ENCODE data around the gene KLF2. TPM values are rescaled to one million over a fixed set of nuclear protein-coding genes. Genes with fewer than 3 reads are reported as not detected.
"Not testable (repeated sequence)": the region's sequence is repeated elsewhere in the genome, so short reads cannot be mapped to it uniquely, and the experiment has no call there.

The KLF2 gene
- total and polyA plus RNA-seq, 7 experiments from 2014 or later, result 119 to 630 (median 445) TPM

DNA sequence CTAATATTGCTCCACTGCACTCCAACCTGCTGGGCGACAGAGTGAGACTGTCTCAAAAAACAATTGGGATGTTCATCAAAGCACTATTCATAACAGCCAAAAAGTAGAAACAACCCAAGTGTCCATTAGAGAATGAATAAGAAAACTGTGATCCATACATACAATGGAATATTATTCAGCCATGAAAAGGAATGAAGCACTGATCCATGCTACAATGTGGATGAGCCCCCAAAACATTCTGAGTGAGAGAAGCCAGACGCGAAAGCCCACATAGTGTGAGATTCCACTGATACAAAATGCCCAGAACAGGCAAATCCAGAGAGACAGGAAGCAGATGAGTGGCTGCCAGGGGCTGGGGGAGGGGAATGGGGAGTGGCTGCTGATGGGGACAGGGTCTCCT is 16.0 kb downstream of the KLF2 start:
- Histone ChIP-seq H3K4me1 (ENCODE audit: control insufficient read depth in 2 of 2, insufficient read depth in 2 of 2, low read length in 2 of 2) (peaks cover 54 to 57% of the 10 kb centered on the region in 2 donors), H3K36me3 (ENCODE audit: control insufficient read depth in 2 of 3, insufficient read depth in 3 of 3, low read length in 3 of 3) (no peaks in the 10 kb centered on the region), H3K4me3 (ENCODE audit: low read length) (no peak overlapping the region), H3K27me3 (ENCODE audit: control insufficient read depth in 2 of 2, insufficient read depth in 2 of 2, low read length in 2 of 2) (no peaks in the 10 kb centered on the region), H3K9me3 (ENCODE audit: control insufficient read depth in 2 of 3, low read length in 3 of 3) (no peaks in the 10 kb centered on the region), H3K27ac (ENCODE audit: low read depth, low read length) (peak overlapping the region; percentile 28)
- H3K4me3 Mint-ChIP-seq, result peak overlapping the region in 8 of 10 donors; percentile 14 to 66 (median 59)
- H3K9me3 Mint-ChIP-seq, result peaks cover 0 to 4% (median 0%) of the 10 kb centered on the region in 11 donors
- peaks cover 0 to 19% (median 0%) of the 10 kb centered on the region in 5 donors for H3K27me3 Mint-ChIP-seq
- peaks cover 28 to 76% (median 64%) of the 10 kb centered on the region in 7 donors for H3K4me1 Mint-ChIP-seq
- intact Hi-C loops (cut with micrococcal nuclease), result no loop called here
- POLR2A ChIA-PET, result interaction anchor here (4.0 to 33.0 kb wide), 3 partner anchors 11 to 27 kb away, joined by 16 to 4370 read pairs (median 323); partner anchors contain the start of gene KLF2
- DNase-seq (no peak), ATAC-seq (no peak)
- CTCF ChIA-PET, result no interaction called here
- H3K36me3 Mint-ChIP-seq, result peaks cover 0 to 18% (median 0%) of the 10 kb centered on the region in 5 donors
- peak overlapping the region; percentile 51 to 97 (median 89) for H3K27ac Mint-ChIP-seq

DNA sequence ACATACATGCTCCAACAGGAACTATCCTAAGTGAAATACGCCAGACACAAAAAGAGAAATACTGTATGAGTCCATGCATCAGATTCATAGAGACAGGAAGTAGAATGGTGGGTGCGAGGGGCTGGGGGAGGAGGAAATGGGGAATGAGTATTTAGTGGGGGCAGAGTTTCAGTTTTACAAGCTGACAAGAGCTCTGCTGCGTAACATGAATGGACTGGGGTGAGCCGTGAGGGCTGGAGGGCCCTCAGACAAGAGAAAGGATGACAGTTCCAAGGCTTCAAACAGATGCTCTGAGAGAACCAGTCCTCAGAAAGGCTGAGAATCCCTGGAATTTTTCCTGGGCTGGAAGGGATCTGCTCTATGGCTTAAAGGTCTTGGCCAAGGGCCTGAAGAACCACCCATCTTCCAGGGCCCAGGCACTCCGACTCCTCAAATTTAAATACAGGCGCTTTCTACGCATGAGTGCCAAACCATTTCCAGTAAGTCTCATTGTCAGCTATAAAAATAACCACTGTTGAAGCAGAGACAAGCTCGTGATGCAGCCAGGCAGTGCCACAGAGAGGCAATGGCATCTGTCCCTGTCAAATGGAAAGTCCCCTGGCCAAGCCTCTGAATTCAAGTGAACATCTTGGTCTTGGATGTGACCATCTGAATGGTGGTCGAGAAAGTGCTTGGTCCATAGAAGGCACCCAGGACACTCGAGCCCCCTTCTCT is 17.5 kb downstream of the KLF2 start:
- Mint-ChIP-seq H3K27me3 (peaks cover 0 to 16% (median 0%) of the 10 kb centered on the region in 5 donors), H3K4me3 (peak overlapping the region; percentile 63 to 80 (median 74)), H3K9me3 (peaks cover 0 to 4% (median 0%) of the 10 kb centered on the region in 11 donors), H3K36me3 (peaks cover 0 to 19% (median 0%) of the 10 kb centered on the region in 5 donors), H3K4me1 (peaks cover 28 to 67% (median 58%) of the 10 kb centered on the region in 7 donors), H3K27ac (peak overlapping the region; percentile 91 to 99 (median 94))
- H3K36me3 ChIP-seq (ENCODE audit: control insufficient read depth in 2 of 3, insufficient read depth in 3 of 3, low read length in 3 of 3), result no peaks in the 10 kb centered on the region
- peak in 8 of 9 donors; percentile 47 to 76 (median 58) for DNase-seq
- H3K4me1 ChIP-seq (ENCODE audit: control insufficient read depth in 2 of 2, insufficient read depth in 2 of 2, low read length in 2 of 2), result peaks cover 48 to 56% of the 10 kb centered on the region in 2 donors
- peak overlapping the region; percentile 13 for H3K4me3 ChIP-seq (ENCODE audit: low read length)
- peak overlapping the region; percentile 84 for H3K27ac ChIP-seq (ENCODE audit: low read depth, low read length)
- no peaks in the 10 kb centered on the region for H3K27me3 ChIP-seq (ENCODE audit: control insufficient read depth in 2 of 2, insufficient read depth in 2 of 2, low read length in 2 of 2)
- intact Hi-C loops (cut with micrococcal nuclease), result loop anchor here (1.0 to 2.0 kb wide), 3 partner anchors 9 to 25 kb away; no protein-coding TSS in a partner anchor
- ChIA-PET CTCF (interaction anchor here (0.7 to 2.4 kb wide), 9 partner anchors 9 to 656 kb away, joined by 3 to 12 read pairs (median 4); no protein-coding TSS in a partner anchor), POLR2A (interaction anchor here (1.0 to 33.0 kb wide), 5 partner anchors 9 to 25 kb away, joined by 3 to 4370 read pairs (median 16); partner anchors contain the start of gene KLF2)
- H3K9me3 ChIP-seq (ENCODE audit: control insufficient read depth in 2 of 3, low read length in 3 of 3), result no peaks in the 10 kb centered on the region
- ATAC-seq, result peak; percentile 75

DNA sequence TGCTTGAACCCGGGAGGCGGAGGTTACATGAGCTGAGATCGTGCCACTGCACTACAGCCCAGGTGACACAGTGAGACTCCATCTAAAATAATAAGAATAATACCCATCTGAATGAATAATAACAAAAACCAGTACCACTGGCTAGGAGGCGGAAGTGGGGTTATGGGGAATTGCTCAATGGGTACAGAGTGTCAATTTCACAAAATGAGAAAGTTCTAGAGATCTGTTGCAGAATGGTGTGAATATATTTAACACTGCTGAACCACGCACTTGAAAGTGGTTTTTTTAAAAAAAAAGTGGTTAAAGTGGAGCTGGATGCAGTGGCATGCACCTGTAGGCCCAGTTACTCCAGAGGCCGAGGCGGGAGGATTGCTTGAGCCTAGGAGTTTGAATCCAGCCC is 18.5 kb downstream of the KLF2 start:
- Mint-ChIP-seq H3K36me3 (peaks cover 0 to 21% (median 0%) of the 10 kb centered on the region in 5 donors), H3K27ac (peak overlapping the region in 8 of 9 donors; percentile 21 to 99 (median 92)), H3K9me3 (peaks cover 0 to 4% (median 0%) of the 10 kb centered on the region in 11 donors), H3K4me3 (peak overlapping the region in 3 of 10 donors; percentile 29 to 73 (median 35)), H3K27me3 (peaks cover 0 to 15% (median 0%) of the 10 kb centered on the region in 5 donors), H3K4me1 (peaks cover 24 to 66% (median 54%) of the 10 kb centered on the region in 7 donors)
- no peaks in the 10 kb centered on the region for H3K9me3 ChIP-seq (ENCODE audit: control insufficient read depth in 2 of 3, low read length in 3 of 3)
- no peaks in the 10 kb centered on the region for H3K27me3 ChIP-seq (ENCODE audit: control insufficient read depth in 2 of 2, insufficient read depth in 2 of 2, low read length in 2 of 2)
- ChIA-PET POLR2A (interaction anchor here (1.7 to 33.0 kb wide), 5 partner anchors 10 to 24 kb away, joined by 5 to 4370 read pairs (median 16); partner anchors contain the start of gene KLF2), CTCF (interaction anchor here (1.0 to 2.4 kb wide), 6 partner anchors 8 to 40 kb away, joined by 3 to 12 read pairs (median 5); no protein-coding TSS in a partner anchor)
- DNase-seq, result no peak
- intact Hi-C loops (cut with micrococcal nuclease), result loop anchor here in 1 of 2 donors (2.0 kb wide), 1 partner anchor 14 kb away; no protein-coding TSS in a partner anchor
- peak overlapping the region; percentile 84 for H3K27ac ChIP-seq (ENCODE audit: low read depth, low read length)
- no peaks in the 10 kb centered on the region for H3K36me3 ChIP-seq (ENCODE audit: control insufficient read depth in 2 of 3, insufficient read depth in 3 of 3, low read length in 3 of 3)
- no peak for ATAC-seq
- H3K4me3 ChIP-seq (ENCODE audit: low read length), result no peak overlapping the region
- H3K4me1 ChIP-seq (ENCODE audit: control insufficient read depth in 2 of 2, insufficient read depth in 2 of 2, low read length in 2 of 2), result peaks cover 38 to 46% of the 10 kb centered on the region in 2 donors

GRCh38 chr19:16345457-16345856 is 20.8 kb downstream of the KLF2 start:
- Mint-ChIP-seq H3K9me3 (peaks cover 0 to 4% (median 0%) of the 10 kb centered on the region in 11 donors), H3K4me3 (no peak overlapping the region), H3K4me1 (peaks cover 11 to 58% (median 42%) of the 10 kb centered on the region in 7 donors), H3K36me3 (peaks cover 0 to 26% (median 0%) of the 10 kb centered on the region in 5 donors), H3K27ac (peak overlapping the region in 6 of 9 donors; percentile 32 to 76 (median 64)), H3K27me3 (peaks cover 0 to 19% (median 0%) of the 10 kb centered on the region in 5 donors)
- intact Hi-C loops (cut with micrococcal nuclease), result no loop called here
- H3K27me3 ChIP-seq (ENCODE audit: control insufficient read depth in 2 of 2, insufficient read depth in 2 of 2, low read length in 2 of 2), result no peaks in the 10 kb centered on the region
- ChIA-PET CTCF (interaction anchor here (0.6 kb wide), 1 partner anchor 809 kb away, joined by 3 read pairs; no protein-coding TSS in a partner anchor), POLR2A (interaction anchor here (1.8 to 33.0 kb wide), 3 partner anchors 16 to 22 kb away, joined by 4 to 4370 read pairs (median 323); partner anchors contain the start of gene KLF2)
- no peaks in the 10 kb centered on the region for H3K36me3 ChIP-seq (ENCODE audit: control insufficient read depth in 2 of 3, insufficient read depth in 3 of 3, low read length in 3 of 3)
- ATAC-seq, result no peak
- no peak for DNase-seq
- H3K4me3 ChIP-seq (ENCODE audit: low read length), result no peak overlapping the region
- H3K4me1 ChIP-seq (ENCODE audit: control insufficient read depth in 2 of 2, insufficient read depth in 2 of 2, low read length in 2 of 2), result peaks cover 25 to 26% of the 10 kb centered on the region in 2 donors
- no peak overlapping the region for H3K27ac ChIP-seq (ENCODE audit: low read depth, low read length)
- H3K9me3 ChIP-seq (ENCODE audit: control insufficient read depth in 2 of 3, low read length in 3 of 3), result no peaks in the 10 kb centered on the region

- peaks cover 11 to 25% of the 10 kb centered on the region in 2 donors for H3K4me1 ChIP-seq (ENCODE audit: control insufficient read depth in 2 of 2, insufficient read depth in 2 of 2, low read length in 2 of 2)
- DNase-seq; intact Hi-C loops (cut with micrococcal nuclease); H3K27me3 ChIP-seq (ENCODE audit: control insufficient read depth in 2 of 2, insufficient read depth in 2 of 2, low read length in 2 of 2); ATAC-seq; H3K9me3 Mint-ChIP-seq; H3K4me3 ChIP-seq (ENCODE audit: low read length); H3K9me3 ChIP-seq (ENCODE audit: control insufficient read depth in 2 of 3, low read length in 3 of 3); H3K27ac ChIP-seq (ENCODE audit: low read depth, low read length); H3K36me3 ChIP-seq (ENCODE audit: control insufficient read depth in 2 of 3, insufficient read depth in 3 of 3, low read length in 3 of 3): not testable (repeated sequence)
- Mint-ChIP-seq H3K27ac (peak overlapping the region in 2 of 9 donors; percentile 13 to 38), H3K4me1 (peaks cover 20 to 60% (median 41%) of the 10 kb centered on the region in 7 donors), H3K36me3 (peaks cover 0 to 21% (median 0%) of the 10 kb centered on the region in 5 donors), H3K4me3 (peak overlapping the region in 1 of 10 donors; percentile 50), H3K27me3 (peaks cover 0 to 19% (median 0%) of the 10 kb centered on the region in 5 donors)
- CTCF ChIA-PET, result interaction anchor here (0.6 to 0.9 kb wide), 2 partner anchors 8 to 271 kb away, joined by 3 read pairs; partner anchors contain the start of gene TPM4
- POLR2A ChIA-PET, result interaction anchor here (0.7 to 33.0 kb wide), 6 partner anchors 9 to 101 kb away, joined by 3 to 4370 read pairs (median 6); partner anchors contain the start of gene KLF2
Measured at GRCh38 chr19:16347099-16347498, 22.5 kb downstream of the KLF2 start.

DNA sequence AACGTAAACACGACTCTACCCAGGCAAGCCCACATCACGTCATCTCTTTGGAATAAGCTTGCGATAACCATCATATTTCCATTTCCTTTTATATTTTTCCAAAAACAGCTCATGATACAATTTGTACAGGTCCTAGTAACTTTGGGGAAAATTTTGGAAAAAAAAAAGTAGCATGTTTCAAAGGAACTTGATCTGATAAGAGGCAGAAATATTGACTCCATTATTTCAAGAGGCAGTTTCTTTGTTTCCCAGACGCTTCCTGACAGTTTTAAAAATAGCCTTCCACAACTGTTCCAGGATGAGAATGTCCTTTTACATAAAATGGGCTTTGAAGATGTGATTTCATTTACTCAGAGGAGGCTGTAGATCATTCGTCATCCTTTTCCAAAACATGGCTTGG is 23.1 kb downstream of the KLF2 start:
- CTCF ChIA-PET, result interaction anchor here (0.6 to 0.9 kb wide), 2 partner anchors 9 to 272 kb away, joined by 3 read pairs; partner anchors contain the start of gene TPM4
- DNase-seq (no peak), ATAC-seq (no peak)
- no peak overlapping the region for H3K27ac ChIP-seq (ENCODE audit: low read depth, low read length)
- intact Hi-C loops (cut with micrococcal nuclease), result no loop called here
- Mint-ChIP-seq H3K4me1 (peaks cover 17 to 58% (median 39%) of the 10 kb centered on the region in 7 donors), H3K27ac (peak overlapping the region in 3 of 9 donors; percentile 32 to 71 (median 64)), H3K27me3 (peaks cover 0 to 22% (median 0%) of the 10 kb centered on the region in 5 donors), H3K4me3 (no peak overlapping the region), H3K36me3 (peaks cover 0 to 24% (median 0%) of the 10 kb centered on the region in 5 donors), H3K9me3 (peaks cover 0 to 2% (median 0%) of the 10 kb centered on the region in 11 donors)
- POLR2A ChIA-PET, result interaction anchor here (0.7 to 33.0 kb wide), 5 partner anchors 9 to 102 kb away, joined by 3 to 4370 read pairs (median 8); no protein-coding TSS in a partner anchor
- no peak overlapping the region for H3K4me3 ChIP-seq (ENCODE audit: low read length)
- no peaks in the 10 kb centered on the region for H3K27me3 ChIP-seq (ENCODE audit: control insufficient read depth in 2 of 2, insufficient read depth in 2 of 2, low read length in 2 of 2)
- H3K36me3 ChIP-seq (ENCODE audit: control insufficient read depth in 2 of 3, insufficient read depth in 3 of 3, low read length in 3 of 3), result no peaks in the 10 kb centered on the region
- H3K4me1 ChIP-seq (ENCODE audit: control insufficient read depth in 2 of 2, insufficient read depth in 2 of 2, low read length in 2 of 2), result peaks cover 5 to 19% of the 10 kb centered on the region in 2 donors
- H3K9me3 ChIP-seq (ENCODE audit: control insufficient read depth in 2 of 3, low read length in 3 of 3), result no peaks in the 10 kb centered on the region

Data from naive thymus-derived CD4-positive, alpha-beta T cell (primary cell).